ENCODE measurements around the gene STAMBPL1. TPM values are rescaled to one million over a fixed set of nuclear protein-coding genes. Genes with fewer than 3 reads are reported as not detected.

The STAMBPL1 gene
- total RNA-seq, 1 donor from 2014 or later = 1.5 TPM

DNA sequence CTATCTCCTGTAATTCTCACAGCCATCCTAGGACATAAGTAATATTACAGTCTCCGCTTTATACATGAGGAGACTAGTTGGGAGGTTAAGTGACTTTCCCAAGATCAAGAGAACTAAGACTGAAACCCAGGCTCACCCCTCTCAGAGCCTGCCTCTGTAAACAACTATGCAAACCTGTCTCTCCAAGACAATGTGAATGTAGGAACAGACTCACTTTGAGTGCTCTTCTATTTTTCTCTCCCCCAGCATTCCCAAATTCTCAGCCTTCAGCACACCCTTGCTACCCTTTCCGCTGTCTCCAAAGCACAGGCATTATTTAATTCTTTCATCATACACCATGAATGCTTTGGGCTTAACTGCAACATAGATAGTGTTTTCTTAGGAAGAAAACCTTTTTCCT is 58.9 kb downstream of the STAMBPL1 start:
- no peaks in the 10 kb centered on the region for H3K79me2 ChIP-seq (ENCODE audit: insufficient read depth, low read length)
- no peak overlapping the region for H2AFZ ChIP-seq (ENCODE audit: low read depth, low read length)
- H3K27ac ChIP-seq (ENCODE audit: low read depth, low read length) = no peak overlapping the region
- Mint-ChIP-seq H3K4me3 (ENCODE audit: unreplicated experiment) (no peak overlapping the region), H3K4me1 (ENCODE audit: low read depth, unreplicated experiment) (no peaks in the 10 kb centered on the region), H3K36me3 (ENCODE audit: low read depth, unreplicated experiment) (peaks cover 35% of the 10 kb centered on the region), H3K27ac (ENCODE audit: unreplicated experiment) (no peak overlapping the region), H3K27me3 (ENCODE audit: low read depth, unreplicated experiment) (peaks cover 4% of the 10 kb centered on the region), H3K9me3 (ENCODE audit: unreplicated experiment) (no peaks in the 10 kb centered on the region)
- H3K36me3 ChIP-seq (ENCODE audit: insufficient read depth, low read length) = peaks cover 55% of the 10 kb centered on the region
- H3K4me3 ChIP-seq (ENCODE audit: insufficient read depth, low read depth, low read length) = no peak overlapping the region
- no peak overlapping the region for H3K4me2 ChIP-seq (ENCODE audit: low read length)
- no peaks in the 10 kb centered on the region for H3K27me3 ChIP-seq (ENCODE audit: insufficient read depth, low read length)
- H4K20me1 ChIP-seq (ENCODE audit: insufficient read depth, low read length) = peaks cover 37% of the 10 kb centered on the region
- FAIRE-seq (no peak), DNase-seq (ENCODE audit: low read depth) (no peak)
- no peak for TF ChIP-seq EZH2 (IDR thresholded peaks at IDR 0.05; ENCODE audit: insufficient read depth, low read length)
- no peak for TF ChIP-seq CTCF (IDR thresholded peaks at IDR 0.05; ENCODE audit: insufficient read depth, low read depth, low read length)
- H3K4me1 ChIP-seq (ENCODE audit: insufficient read depth, low read length) = no peaks in the 10 kb centered on the region
- H3K9me3 ChIP-seq (ENCODE audit: insufficient read depth, low read depth, low read length) = no peaks in the 10 kb centered on the region
- no peak overlapping the region for H3K9ac ChIP-seq (ENCODE audit: low read length)

- Histone ChIP-seq H4K20me1 (ENCODE audit: insufficient read depth, low read length) (peaks cover 32% of the 10 kb centered on the region), H3K36me3 (ENCODE audit: insufficient read depth, low read length) (peaks cover 46% of the 10 kb centered on the region), H3K27ac (ENCODE audit: low read depth, low read length) (no peak overlapping the region), H3K4me3 (ENCODE audit: insufficient read depth, low read depth, low read length) (no peak overlapping the region), H2AFZ (ENCODE audit: low read depth, low read length) (no peak overlapping the region), H3K9ac (ENCODE audit: low read length) (no peak overlapping the region), H3K9me3 (ENCODE audit: insufficient read depth, low read depth, low read length) (no peaks in the 10 kb centered on the region), H3K4me2 (ENCODE audit: low read length) (no peak overlapping the region), H3K4me1 (ENCODE audit: insufficient read depth, low read length) (no peaks in the 10 kb centered on the region), H3K79me2 (ENCODE audit: insufficient read depth, low read length) (no peaks in the 10 kb centered on the region), H3K27me3 (ENCODE audit: insufficient read depth, low read length) (no peaks in the 10 kb centered on the region)
- H3K4me1 Mint-ChIP-seq (ENCODE audit: low read depth, unreplicated experiment) = no peaks in the 10 kb centered on the region
- peaks cover 37% of the 10 kb centered on the region for H3K36me3 Mint-ChIP-seq (ENCODE audit: low read depth, unreplicated experiment)
- TF ChIP-seq EZH2 (IDR thresholded peaks at IDR 0.05; ENCODE audit: insufficient read depth, low read length) = no peak
- no peak for TF ChIP-seq CTCF (IDR thresholded peaks at IDR 0.05; ENCODE audit: insufficient read depth, low read depth, low read length)
- H3K27me3 Mint-ChIP-seq (ENCODE audit: low read depth, unreplicated experiment) = peaks cover 4% of the 10 kb centered on the region
- H3K9me3 Mint-ChIP-seq (ENCODE audit: unreplicated experiment) = no peaks in the 10 kb centered on the region
- no peak for FAIRE-seq
- no peak overlapping the region for H3K4me3 Mint-ChIP-seq (ENCODE audit: unreplicated experiment)
- H3K27ac Mint-ChIP-seq (ENCODE audit: unreplicated experiment) = no peak overlapping the region
- no peak for DNase-seq (ENCODE audit: low read depth)
Observed at GRCh38 chr10:88941026-88941425, 61.0 kb downstream of the STAMBPL1 start.

DNA sequence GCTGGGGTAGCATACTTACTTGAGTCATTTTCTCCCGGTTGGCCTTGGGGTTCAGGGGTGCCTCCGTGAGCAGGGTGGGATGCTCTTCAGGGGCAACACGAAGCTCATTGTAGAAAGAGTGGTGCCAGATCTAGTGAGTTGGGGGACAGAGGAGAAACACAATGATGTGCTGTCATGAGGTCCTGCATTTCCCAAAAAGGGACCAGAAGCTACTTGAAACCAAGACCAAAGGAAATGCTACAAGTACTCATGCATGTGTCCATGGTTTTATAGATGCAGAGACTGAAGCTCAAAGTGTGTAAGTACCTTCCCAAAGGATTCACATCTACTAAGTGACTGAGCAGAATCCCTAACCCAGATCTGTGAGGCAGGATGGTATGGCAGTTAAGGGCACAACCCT is 63.7 kb downstream of the STAMBPL1 start:
- no peak overlapping the region for H3K4me3 Mint-ChIP-seq (ENCODE audit: unreplicated experiment)
- no peak overlapping the region for H2AFZ ChIP-seq (ENCODE audit: low read depth, low read length)
- H3K36me3 Mint-ChIP-seq (ENCODE audit: low read depth, unreplicated experiment) = peaks cover 37% of the 10 kb centered on the region

More for the DNA sequence above, 63.7 kb downstream of the STAMBPL1 start:
- H3K9ac ChIP-seq (ENCODE audit: low read length) = no peak overlapping the region
- no peak overlapping the region for H3K4me2 ChIP-seq (ENCODE audit: low read length)
- Mint-ChIP-seq H3K27ac (ENCODE audit: unreplicated experiment) (no peak overlapping the region), H3K4me1 (ENCODE audit: low read depth, unreplicated experiment) (no peaks in the 10 kb centered on the region), H3K27me3 (ENCODE audit: low read depth, unreplicated experiment) (peaks cover 4% of the 10 kb centered on the region), H3K9me3 (ENCODE audit: unreplicated experiment) (no peaks in the 10 kb centered on the region)
- TF ChIP-seq CTCF (IDR thresholded peaks at IDR 0.05; ENCODE audit: insufficient read depth, low read depth, low read length) (no peak), EZH2 (IDR thresholded peaks at IDR 0.05; ENCODE audit: insufficient read depth, low read length) (no peak)
- DNase-seq (ENCODE audit: low read depth) (no peak), FAIRE-seq (no peak)
- peaks cover 48% of the 10 kb centered on the region for H4K20me1 ChIP-seq (ENCODE audit: insufficient read depth, low read length)
- H3K9me3 ChIP-seq (ENCODE audit: insufficient read depth, low read depth, low read length) = no peaks in the 10 kb centered on the region
- peaks cover 17% of the 10 kb centered on the region for H3K79me2 ChIP-seq (ENCODE audit: insufficient read depth, low read length)
- no peak overlapping the region for H3K27ac ChIP-seq (ENCODE audit: low read depth, low read length)
- peaks cover 6% of the 10 kb centered on the region for H3K4me1 ChIP-seq (ENCODE audit: insufficient read depth, low read length)
- H3K36me3 ChIP-seq (ENCODE audit: insufficient read depth, low read length) = peaks cover 26% of the 10 kb centered on the region
- no peak overlapping the region for H3K4me3 ChIP-seq (ENCODE audit: insufficient read depth, low read depth, low read length)
- H3K27me3 ChIP-seq (ENCODE audit: insufficient read depth, low read length) = no peaks in the 10 kb centered on the region

Data from astrocyte (in vitro differentiated cells and primary cell).